NB4 (cell line): Measurements from ENCODE around the gene ZNF736.
"Not testable (repeated sequence)": the region's sequence is repeated elsewhere in the genome, so short reads cannot be mapped to it uniquely, and the experiment has no call there.

Experiments used
- DNase-seq: peaks from one replicate; pipeline ENCODE4 v3.0.0; 2010; ENCODE audit warnings: low read depth
- H3K4me3 ChIP-seq: one replicate; pipeline ENCODE4 v1.5.1; 2011; ENCODE audit warnings: mild to moderate bottlenecking, low read depth, low read length, moderate library complexity
- CTCF ChIP-seq: IDR thresholded peaks from one replicate; pipeline ENCODE4 v1.5.1; 2012; ENCODE audit warnings: low read depth, low read length
- MAX ChIP-seq: IDR thresholded peaks from 2 replicates; pipeline ENCODE4 v1.6.1; 2011; ENCODE audit warnings: low read depth, low read length
- MYC ChIP-seq: IDR thresholded peaks from 2 replicates; pipeline ENCODE4 v1.6.1; 2011; ENCODE audit warnings: low read depth, low read length
- POLR2A ChIP-seq: IDR thresholded peaks from 2 replicates; pipeline ENCODE4 v1.6.1; 2011; ENCODE audit warnings: mild to moderate bottlenecking; ENCODE audit not compliant: insufficient read length; ENCODE audit errors: extremely low read depth

Gene ZNF736

DNA sequence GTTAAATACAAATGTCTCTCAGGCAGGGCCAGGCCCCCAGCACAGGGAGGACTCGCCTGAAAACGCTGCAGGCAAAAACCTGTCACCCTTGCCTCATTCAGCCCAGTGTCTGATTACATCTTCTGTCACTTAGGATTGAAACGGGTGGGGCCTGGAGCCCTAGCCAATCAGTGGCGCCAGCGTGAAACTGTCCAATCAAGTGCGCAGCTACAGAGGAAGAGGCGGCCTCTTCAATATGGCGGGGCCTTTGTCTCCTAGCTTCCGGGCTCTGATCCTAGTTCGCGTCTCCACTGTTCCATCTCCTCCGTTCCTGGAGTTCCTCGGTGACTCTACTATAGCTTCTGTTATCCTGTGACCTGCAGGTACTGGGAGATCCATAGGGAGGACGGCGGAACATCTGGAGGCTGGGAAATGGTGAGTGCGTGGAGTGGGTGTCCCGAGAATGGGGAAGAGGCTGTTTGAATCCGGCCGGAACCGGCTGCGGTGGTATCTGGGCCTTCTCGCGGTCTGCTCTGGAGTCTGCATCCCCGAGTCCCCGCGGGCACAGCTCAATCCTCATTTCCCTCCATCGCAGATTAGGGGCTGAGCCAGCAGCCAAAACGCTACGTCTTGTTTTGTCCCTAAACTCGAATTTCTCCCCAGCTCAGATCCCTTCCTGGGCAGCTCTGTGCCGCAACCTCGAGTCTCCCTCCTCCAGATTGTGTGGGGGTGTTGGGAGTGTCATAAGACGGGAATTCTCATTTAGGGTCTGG lies at the start of gene ZNF736:
ZNF736 (plus strand) TSS at position 222 of the 752 bp plus-strand sequence; CDS start at position 412, 190 bp downstream.
- peak within 1 kb of the TSS; percentile 99 for H3K4me3 ChIP-seq
- DNase-seq = peak; percentile 98
- TF ChIP-seq MYC (no peak), POLR2A (peak; percentile 92), CTCF (no peak), MAX (peak; percentile 55)

DNA sequence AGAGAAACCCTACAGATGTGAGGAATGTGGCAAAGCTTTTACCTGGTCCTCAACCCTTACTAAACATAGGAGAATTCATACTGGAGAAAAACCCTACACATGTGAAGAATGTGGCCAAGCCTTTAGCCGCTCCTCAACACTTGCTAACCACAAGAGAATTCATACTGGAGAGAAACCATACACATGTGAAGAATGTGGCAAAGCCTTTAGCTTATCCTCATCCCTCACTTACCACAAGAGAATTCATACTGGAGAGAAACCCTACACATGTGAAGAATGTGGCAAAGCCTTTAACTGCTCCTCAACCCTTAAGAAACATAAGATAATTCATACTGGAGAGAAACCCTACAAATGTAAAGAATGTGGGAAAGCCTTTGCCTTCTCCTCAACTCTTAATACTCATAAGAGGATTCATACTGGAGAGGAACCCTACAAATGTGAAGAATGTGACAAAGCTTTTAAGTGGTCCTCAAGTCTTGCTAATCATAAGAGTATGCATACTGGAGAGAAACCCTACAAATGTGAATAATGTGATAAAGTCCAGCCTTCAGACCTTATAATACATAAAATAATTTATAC lies 47.3 kb upstream of the ZNF736 start:
- no peak for DNase-seq
- no peak overlapping the region for H3K4me3 ChIP-seq
- TF ChIP-seq MYC (no peak), MAX (no peak), POLR2A (no peak), CTCF (no peak)

GRCh38 chr7:64277630-64278029 lies 36.1 kb upstream of the ZNF736 start:
- no peak overlapping the region for H3K4me3 ChIP-seq
- DNase-seq = peak; percentile 40
- TF ChIP-seq CTCF (no peak), MYC (no peak), POLR2A (no peak), MAX (no peak)

DNA sequence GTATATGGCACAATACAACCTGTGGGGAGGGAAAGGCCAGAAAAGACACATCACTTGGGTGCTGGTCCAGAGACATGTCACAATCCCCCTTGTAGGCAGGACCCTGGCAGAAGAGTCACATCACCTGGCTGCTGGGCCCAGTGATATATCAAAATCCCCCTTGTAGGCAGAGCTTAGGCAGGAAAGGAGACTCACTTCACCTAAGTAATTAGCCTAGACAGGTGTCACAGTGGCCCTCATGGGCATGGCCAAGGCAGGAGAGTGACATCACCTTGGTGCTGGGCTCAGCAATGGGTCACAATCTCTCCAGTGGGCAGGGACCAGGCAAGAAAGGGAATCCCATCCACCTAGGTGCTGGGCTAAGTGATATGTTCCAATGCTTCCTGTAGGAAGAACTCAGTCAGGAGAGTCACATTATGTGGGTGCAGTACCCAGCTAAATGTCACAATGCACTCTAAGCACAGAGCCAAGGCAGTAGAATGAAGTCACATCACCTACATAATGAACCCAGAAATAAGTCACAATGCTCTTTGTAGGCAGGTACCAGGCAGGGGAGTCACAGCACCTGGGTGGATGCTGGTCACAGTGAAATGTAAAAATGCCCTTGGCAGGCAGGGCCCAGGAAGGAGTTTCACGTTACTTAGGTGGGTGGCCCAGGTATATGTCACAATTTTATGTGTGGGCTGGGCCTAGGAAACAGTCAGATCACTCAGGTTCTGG lies 18.9 kb upstream of the ZNF736 start:
- no peak for TF ChIP-seq CTCF
- no peak for DNase-seq
- no peak overlapping the region for H3K4me3 ChIP-seq

DNA sequence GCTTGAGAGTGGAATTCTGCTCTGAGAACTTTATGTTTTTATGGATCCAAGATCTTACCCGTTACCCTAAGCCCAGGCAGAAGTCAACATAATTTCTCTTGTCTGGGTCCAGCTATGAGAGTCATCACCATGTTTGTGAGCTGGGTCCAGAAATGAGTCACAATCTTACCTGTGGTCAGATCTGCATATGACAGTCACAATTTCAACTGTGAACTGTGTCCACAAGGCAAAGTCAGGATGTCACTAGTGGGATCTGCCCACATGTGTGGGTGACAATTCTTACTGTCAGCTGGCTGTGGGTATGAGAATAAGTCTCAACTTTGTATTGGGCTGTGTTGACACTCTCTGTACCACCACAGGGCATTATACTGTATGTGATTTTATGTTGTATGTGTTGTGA lies 16.3 kb upstream of the ZNF736 start:
- not testable (repeated sequence) for H3K4me3 ChIP-seq, DNase-seq

DNA sequence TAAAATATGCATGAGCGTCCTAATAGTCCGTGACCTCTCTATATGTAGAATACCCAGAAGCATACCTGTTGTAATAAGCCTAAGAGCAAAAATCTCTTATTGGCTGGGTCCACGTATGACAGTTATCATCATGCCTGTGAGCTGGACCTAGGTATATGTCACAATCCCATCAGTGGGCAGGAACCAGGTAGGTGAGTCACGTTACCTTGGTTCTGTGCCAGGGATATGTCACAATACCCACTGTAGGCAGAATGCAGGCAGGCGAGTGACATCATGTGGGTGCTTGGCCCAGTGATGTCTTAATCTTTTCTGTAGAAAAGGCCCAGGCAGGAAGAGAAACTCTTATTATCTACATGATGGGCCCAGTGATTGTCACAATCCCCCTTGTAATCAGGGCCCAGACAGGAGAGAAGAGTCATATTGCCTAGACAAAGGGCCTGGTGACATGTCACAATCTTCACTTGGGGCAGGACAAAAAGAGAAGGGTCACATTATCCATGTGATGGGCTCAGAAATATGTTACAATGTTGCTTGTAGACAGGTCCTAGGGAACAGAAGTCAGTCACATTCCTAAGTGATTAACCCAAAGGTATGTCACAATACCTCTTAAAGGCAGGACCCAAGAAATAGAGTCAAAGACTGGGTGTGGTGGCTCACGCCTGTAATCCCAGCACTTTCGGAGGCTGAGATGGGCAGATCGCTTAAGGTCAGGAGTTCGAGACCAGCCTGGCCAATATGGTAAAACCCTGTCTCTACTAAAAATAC lies 12.9 kb upstream of the ZNF736 start:
- TF ChIP-seq CTCF (no peak), POLR2A (no peak), MYC (no peak), MAX (no peak)
- no peak for DNase-seq
- H3K4me3 ChIP-seq = no peak overlapping the region
